Superior temporal gyrus (tissue), 1 donor: ENCODE results near the gene IQSEC1.

Experiments
- DNase-seq: peaks from one replicate; pipeline ENCODE4 v3.0.0-alpha.2; 2016; ENCODE audit errors: extremely low spot score

IQSEC1 gene

GRCh38 chr3:12968541-12968940 is 104.7 kb downstream of the IQSEC1 start:
- no peak for DNase-seq

- peak; percentile 69 for DNase-seq
These were observed 105.5 kb downstream of the IQSEC1 start for GRCh38 chr3:12967606-12968351.

GRCh38 chr3:12966847-12967605 is 106.2 kb downstream of the IQSEC1 start:
- DNase-seq: no peak

DNA sequence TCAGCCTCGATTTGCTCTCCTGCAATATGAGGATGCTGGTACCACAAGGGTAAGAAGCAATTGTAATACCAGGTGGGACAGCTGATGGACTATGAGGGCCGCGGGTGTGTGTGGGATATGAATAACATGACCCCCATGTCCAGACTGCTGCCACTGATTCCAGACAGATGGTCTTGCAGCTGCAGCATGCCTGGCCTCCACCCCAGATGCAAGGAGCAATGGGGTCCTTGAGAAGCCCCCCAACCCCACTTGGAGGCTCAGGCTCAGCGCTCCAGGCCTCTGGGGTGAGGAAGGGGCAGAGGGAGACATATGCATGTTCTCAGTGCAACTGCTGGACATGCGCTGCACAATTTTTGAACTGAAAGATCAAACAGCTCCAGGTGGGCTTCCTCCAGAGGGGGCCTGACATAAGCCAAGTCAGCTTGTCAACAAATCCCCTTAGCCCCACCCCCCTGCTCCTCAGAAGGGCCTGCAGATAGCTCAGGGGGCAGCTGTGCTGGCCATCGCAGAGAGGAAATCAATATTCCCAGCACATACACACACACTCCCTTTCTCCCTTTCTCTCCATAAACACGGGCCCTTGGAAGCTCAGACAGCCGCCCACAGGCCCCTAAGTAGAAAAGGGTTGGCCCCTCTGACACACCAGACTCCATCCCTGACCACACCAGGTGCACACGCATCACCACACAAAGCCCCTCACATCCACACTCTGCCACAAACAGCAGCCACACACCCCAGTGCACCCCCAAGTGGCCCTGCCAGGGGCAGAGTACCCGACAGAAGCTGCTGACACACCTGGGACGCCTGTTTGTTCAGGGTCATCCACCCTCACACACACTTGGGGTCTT is 107.0 kb downstream of the IQSEC1 start:
- DNase-seq: no peak

GRCh38 chr3:12964711-12965612 is 108.3 kb downstream of the IQSEC1 start:
- no peak for DNase-seq

- no peak for DNase-seq
These were observed 109.1 kb downstream of the IQSEC1 start for GRCh38 chr3:12963922-12964701.

- no peak for DNase-seq
These were observed 109.9 kb downstream of the IQSEC1 start for GRCh38 chr3:12963231-12963896.

- DNase-seq: no peak
These were observed 110.9 kb downstream of the IQSEC1 start for GRCh38 chr3:12962292-12962691.

GRCh38 chr3:12961697-12962036 is 111.6 kb downstream of the IQSEC1 start:
- no peak for DNase-seq

- DNase-seq: no peak
These were observed 112.1 kb downstream of the IQSEC1 start for GRCh38 chr3:12961007-12961696.

- DNase-seq: no peak
These were observed 112.7 kb downstream of the IQSEC1 start for GRCh38 chr3:12960497-12960896.

GRCh38 chr3:12959838-12960378 is 113.3 kb downstream of the IQSEC1 start:
- no peak for DNase-seq

- no peak for DNase-seq
These were observed 113.8 kb downstream of the IQSEC1 start for GRCh38 chr3:12959410-12959809.

DNA sequence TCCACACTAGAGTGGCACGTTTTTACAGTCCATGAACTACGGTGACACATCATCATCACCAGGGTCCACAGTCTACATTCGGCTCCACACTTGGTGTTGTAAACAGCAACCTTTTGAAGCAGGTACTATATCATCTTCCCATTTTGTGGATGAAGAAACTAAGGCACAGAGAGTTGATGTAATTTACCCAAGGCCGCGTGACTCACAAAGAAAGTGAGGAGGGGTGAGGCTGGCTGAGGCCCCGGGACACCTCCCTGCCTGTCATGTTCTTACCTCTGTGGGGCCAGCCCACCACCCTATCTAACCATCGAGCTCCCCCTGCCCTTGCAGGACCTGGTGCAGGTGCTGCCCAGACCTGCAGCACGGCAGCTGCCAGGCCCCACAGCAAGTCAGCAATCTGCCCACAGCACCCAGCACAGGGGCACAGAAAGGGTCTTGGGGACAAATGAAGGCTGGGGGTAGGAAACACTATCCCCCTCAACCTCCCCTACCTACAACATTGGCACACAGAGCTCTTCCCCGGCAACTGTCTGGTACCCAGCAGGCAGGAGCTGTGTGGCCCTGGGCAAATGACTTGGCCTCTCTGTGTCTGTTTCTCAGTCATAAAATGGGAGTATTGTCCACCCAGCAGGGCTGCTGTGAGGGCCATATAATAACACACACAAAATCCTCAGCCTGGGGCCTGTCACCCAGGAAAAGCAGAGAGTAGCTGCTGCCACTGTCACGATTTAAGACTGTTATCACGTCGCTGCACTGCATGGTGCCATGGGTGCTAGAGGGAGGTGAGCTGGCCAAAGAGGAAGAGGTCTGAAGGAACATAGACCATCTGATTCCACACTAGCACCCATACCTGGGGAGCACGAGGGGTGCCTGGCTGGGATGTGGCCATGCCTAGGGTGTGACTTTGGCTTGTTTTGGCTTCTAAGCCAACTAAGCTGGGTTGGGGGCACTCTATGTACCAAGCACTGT is 115.1 kb downstream of the IQSEC1 start:
- DNase-seq: no peak

DNA sequence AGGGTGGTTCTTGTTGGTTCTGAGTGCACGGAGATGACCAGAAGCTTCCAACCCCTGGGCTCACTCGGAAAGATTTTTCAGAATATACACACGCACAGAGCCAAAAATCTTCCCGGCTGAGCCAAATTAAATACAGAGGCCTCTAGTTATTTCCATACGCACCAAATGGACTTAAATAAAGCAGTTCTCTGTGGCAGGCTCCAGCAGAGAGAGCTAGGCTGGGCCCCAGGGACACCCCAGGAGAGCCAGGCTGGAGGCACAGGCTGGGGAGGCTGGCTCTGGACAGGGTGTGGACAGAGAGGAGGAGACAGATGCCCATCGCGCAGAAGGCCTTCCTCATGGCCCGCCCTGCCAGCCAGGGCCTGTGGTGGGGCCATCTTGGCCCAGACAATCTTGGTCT is 115.9 kb downstream of the IQSEC1 start:
- DNase-seq: no peak

DNA sequence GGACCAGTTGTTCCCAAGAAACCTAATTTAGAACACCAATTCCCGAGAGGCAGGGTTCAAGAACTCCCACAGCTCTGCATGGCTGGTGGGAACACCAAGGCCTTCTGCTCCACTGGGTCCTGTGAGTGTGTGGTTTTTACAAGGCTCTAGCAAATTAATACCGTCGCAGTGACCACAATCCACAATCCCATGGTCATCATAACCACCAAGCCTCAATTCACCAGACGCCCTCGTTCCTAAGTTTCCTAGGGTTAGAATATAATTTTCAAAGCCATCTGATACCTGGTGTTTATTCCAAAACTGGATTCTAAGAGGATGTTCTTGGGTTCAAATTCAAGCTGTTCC is 116.9 kb downstream of the IQSEC1 start:
- no peak for DNase-seq

DNA sequence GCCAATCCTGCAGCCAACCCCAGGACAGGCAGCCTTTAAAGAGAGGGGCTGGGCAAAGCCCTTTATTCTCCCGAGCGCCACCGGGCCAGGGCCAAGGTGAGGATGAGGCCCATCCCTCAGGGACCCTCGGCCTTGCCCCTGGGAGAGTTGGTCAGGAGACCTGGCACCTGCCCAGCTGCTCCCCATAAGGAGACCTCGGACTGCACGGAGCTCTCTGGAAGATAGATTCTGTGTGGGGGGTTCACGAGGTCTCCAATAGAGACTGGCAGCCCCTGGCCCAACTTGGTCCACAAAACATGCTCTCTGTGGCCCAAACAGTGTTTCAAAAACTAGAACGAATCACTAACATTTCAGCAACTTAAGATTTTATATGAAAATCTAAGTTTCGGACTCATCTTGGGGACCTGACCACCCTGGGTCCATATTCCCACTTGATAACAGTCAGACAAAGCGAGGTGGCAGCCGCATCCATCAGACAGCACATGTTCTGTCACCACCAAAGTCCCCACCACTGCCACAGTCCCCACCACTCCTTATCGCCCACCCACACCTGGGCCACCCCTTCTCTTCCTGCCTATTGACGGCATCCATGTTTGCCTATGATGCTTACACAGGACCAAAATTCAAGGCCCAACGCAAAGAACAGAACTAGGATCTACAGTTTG is 117.4 kb downstream of the IQSEC1 start:
- no peak for DNase-seq
